GM23338 (cell line): ENCODE data around the gene CRYZ.

Experiments
- CREB1 ChIP-seq: fragments of 250-450 bp; sonication (Bioruptor Pico); IDR thresholded peaks from 2 replicates; pipeline ENCODE4 v1.5.0; 2020; ENCODE audit warnings: low read depth, mild to moderate bottlenecking, moderate library complexity
- CTCF ChIP-seq, 2 experiments: fragments of 200-600 bp in 1 of 2; sonication (generic) in 1 of 2; conservative IDR thresholded peaks; 2 replicates each; pipeline versions ENCODE4 v1.5.1 to v1.6.1; 2016 to 2017; ENCODE audit warnings: antibody characterized with exemption in 2 of 2, low read depth in 2 of 2, mild to moderate bottlenecking in 2 of 2, moderate library complexity in 1 of 2
- EZH2 ChIP-seq: fragments of 200-600 bp; sonication (generic); IDR thresholded peaks from one replicate; pipeline ENCODE4 v1.8.0; 2017; ENCODE audit warnings: antibody characterized with exemption, mild to moderate bottlenecking, low read depth; ENCODE audit not compliant: unreplicated experiment
- EZH2phosphoT487 ChIP-seq: fragments of 200-600 bp; sonication (generic); IDR thresholded peaks from one replicate; pipeline ENCODE4 v1.8.1; 2018; ENCODE audit warnings: antibody characterized with exemption; ENCODE audit not compliant: unreplicated experiment
- POLR2AphosphoS5 ChIP-seq: IDR thresholded peaks from 2 replicates; pipeline ENCODE4 v1.6.1; 2016; ENCODE audit warnings: antibody characterized with exemption, low read depth
- STAT1 ChIP-seq: IDR thresholded peaks from one replicate; pipeline ENCODE4 v1.6.1; 2016; ENCODE audit warnings: antibody characterized with exemption; ENCODE audit not compliant: unreplicated experiment
- ZNF331 ChIP-seq: fragments of 250-450 bp; sonication (Bioruptor Pico); IDR thresholded peaks from 2 replicates; pipeline ENCODE4 v1.5.0; 2020; ENCODE audit warnings: low read depth, mild to moderate bottlenecking, moderate library complexity
- ZNF462 ChIP-seq: fragments of 250-450 bp; sonication (Bioruptor Pico); IDR thresholded peaks from 2 replicates; pipeline ENCODE4 v1.5.0; 2020; ENCODE audit warnings: mild to moderate bottlenecking, moderate library complexity
- TF ChIP-seq, protein P1 (sequence below): IDR thresholded peaks from one replicate; pipeline ENCODE4 v1.6.1; 2018; ENCODE audit warnings: antibody characterized with exemption; ENCODE audit not compliant: unreplicated experiment

DNA sequence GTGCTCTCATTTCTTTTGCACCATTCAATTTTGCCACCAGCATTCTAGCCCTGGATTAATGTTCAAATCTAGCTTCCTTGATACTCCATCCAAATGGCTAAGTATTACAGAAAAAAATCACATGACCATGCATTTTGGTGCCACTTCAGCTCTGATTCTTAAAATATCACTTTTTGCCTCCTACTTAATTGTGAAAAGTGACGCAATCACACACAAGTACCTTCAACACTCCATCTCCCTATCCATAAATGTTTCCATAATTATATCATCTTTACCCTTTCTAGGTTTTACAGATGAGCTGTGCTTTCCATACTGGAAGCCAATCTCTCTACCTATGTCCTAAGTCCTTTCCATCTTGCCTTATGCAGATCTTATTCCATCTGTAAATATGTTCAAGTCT, 16.0 kb downstream of the CRYZ start:
- TF ChIP-seq CTCF (conservative IDR thresholded peaks at IDR 0.05; ENCODE audit: low read depth in 2 of 2): no peak
- TF ChIP-seq ZNF462 (CRISPR knock-in tag): no peak
- TF ChIP-seq EZH2phosphoT487: no peak
- no peak for TF ChIP-seq POLR2AphosphoS5
- TF ChIP-seq EZH2: no peak
- TF ChIP-seq, protein P1, sequence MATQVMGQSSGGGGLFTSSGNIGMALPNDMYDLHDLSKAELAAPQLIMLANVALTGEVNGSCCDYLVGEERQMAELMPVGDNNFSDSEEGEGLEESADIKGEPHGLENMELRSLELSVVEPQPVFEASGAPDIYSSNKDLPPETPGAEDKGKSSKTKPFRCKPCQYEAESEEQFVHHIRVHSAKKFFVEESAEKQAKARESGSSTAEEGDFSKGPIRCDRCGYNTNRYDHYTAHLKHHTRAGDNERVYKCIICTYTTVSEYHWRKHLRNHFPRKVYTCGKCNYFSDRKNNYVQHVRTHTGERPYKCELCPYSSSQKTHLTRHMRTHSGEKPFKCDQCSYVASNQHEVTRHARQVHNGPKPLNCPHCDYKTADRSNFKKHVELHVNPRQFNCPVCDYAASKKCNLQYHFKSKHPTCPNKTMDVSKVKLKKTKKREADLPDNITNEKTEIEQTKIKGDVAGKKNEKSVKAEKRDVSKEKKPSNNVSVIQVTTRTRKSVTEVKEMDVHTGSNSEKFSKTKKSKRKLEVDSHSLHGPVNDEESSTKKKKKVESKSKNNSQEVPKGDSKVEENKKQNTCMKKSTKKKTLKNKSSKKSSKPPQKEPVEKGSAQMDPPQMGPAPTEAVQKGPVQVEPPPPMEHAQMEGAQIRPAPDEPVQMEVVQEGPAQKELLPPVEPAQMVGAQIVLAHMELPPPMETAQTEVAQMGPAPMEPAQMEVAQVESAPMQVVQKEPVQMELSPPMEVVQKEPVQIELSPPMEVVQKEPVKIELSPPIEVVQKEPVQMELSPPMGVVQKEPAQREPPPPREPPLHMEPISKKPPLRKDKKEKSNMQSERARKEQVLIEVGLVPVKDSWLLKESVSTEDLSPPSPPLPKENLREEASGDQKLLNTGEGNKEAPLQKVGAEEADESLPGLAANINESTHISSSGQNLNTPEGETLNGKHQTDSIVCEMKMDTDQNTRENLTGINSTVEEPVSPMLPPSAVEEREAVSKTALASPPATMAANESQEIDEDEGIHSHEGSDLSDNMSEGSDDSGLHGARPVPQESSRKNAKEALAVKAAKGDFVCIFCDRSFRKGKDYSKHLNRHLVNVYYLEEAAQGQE: no peak
- TF ChIP-seq CREB1 (CRISPR knock-in tag): no peak
- TF ChIP-seq STAT1: no peak
- TF ChIP-seq ZNF331: no peak
